Measurements from ENCODE around the gene ZNF57.

DNA sequence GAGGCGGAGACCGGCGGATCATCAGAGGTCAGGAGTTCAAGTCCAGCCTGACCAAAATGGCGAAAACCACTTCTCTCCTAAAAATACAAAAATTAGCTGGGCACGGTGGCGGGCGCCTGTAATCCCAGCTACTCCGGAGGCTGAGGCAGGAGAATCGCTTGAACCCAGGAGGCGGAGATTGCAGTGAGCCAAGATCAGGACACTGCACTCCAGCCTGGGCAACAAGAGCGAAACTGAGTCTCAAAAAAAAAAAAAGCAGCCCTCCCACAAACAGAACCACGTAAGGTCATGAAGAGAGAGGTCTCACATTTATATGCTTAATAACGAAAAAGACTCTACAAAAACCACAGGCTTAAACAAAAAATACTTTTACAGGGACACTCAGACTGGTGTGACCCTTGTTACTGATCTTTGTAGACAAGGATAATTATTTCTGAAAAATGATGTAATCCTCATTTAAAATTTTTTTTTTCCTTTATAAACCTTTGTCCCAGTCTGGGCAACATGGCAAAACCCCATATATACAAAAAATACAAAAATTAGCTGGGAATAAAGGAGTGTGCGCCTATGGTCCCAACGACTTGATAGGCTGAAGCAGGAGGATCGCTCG lies 45.0 kb downstream of the ZNF57 start:
- TF ChIP-seq CTCF (IDR thresholded peaks at IDR 0.05; ENCODE audit: low read depth, low read length, poor library complexity, severe bottlenecking), result no peak
- TF ChIP-seq EZH2phosphoT487 (IDR thresholded peaks at IDR 0.05; ENCODE audit: borderline replicate concordance, low read length), result no peak
